ENCODE measurements around the gene CACNG1. TPM values are rescaled to one million over a fixed set of nuclear protein-coding genes. Genes with fewer than 3 reads are reported as not detected.
"Not testable (repeated sequence)": the region's sequence is repeated elsewhere in the genome, so short reads cannot be mapped to it uniquely, and the experiment has no call there.

CACNG1 gene
- total RNA-seq, 2 experiments from 2014 or later = not detected

DNA sequence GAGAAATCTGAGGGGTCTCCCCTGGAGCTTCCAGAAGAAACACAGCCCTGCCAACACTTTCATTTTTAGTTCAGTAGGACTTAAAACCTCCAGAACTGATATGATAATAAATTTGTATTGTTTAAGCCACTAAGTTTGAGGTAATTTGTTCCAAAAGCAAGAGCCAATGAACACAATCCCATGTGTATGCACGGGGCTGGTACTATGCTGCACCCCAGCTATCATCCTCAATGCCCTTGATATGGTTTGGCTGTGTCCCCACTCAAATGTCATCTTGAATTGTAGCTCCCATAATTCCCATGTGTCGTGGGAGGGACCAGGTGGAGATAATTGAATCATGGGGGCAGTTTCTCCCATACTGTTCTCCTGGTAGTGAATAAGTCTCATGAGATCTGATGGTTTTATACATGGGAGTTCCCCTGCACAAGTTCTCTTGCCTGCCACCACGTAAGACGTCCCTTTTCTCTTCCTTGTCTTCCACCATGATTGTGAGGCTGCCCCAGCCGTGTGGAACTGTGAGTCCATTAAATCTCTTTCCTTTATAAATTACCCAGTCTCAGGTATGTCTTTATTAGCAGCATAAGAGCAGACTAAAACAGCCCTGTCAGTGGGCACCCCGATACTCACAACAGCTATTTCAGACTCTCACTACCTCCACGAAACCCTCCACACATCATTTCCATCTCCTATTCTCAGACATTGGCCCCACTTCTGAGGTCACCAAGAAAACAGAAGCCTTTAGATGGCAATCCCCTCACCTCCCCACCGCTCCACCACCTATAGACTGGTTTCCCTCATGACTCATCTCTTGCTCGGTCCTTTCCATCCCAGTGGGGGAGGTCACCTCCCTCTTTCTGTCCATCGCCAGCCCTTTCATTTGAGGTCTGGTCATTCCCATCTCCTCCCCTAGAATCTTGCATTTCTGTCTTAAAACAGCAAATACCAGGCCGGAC lies 8.9 kb upstream of the CACNG1 start:
- no TSS peak for BruUV-seq (replicated peaks)
- H3K79me2 ChIP-seq (ENCODE audit: insufficient read depth, low read depth, low read length) = no peaks in the 10 kb centered on the region
- TF ChIP-seq, protein P1, sequence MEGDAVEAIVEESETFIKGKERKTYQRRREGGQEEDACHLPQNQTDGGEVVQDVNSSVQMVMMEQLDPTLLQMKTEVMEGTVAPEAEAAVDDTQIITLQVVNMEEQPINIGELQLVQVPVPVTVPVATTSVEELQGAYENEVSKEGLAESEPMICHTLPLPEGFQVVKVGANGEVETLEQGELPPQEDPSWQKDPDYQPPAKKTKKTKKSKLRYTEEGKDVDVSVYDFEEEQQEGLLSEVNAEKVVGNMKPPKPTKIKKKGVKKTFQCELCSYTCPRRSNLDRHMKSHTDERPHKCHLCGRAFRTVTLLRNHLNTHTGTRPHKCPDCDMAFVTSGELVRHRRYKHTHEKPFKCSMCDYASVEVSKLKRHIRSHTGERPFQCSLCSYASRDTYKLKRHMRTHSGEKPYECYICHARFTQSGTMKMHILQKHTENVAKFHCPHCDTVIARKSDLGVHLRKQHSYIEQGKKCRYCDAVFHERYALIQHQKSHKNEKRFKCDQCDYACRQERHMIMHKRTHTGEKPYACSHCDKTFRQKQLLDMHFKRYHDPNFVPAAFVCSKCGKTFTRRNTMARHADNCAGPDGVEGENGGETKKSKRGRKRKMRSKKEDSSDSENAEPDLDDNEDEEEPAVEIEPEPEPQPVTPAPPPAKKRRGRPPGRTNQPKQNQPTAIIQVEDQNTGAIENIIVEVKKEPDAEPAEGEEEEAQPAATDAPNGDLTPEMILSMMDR (conservative IDR thresholded peaks at IDR 0.05; ENCODE audit: low read length) = no peak
- no peak for TF ChIP-seq EZH2phosphoT487 (IDR thresholded peaks at IDR 0.05; ENCODE audit: borderline replicate concordance, low read depth, low read length)
- no peaks in the 10 kb centered on the region for H3K4me1 ChIP-seq (ENCODE audit: insufficient read depth, low read length, poor library complexity, severe bottlenecking)
- no peaks in the 10 kb centered on the region for H3K36me3 ChIP-seq (ENCODE audit: insufficient read depth, low read length)
- no peaks in the 10 kb centered on the region for H3K9me2 ChIP-seq (ENCODE audit: insufficient read depth, low read length)
- no peak overlapping the region for H2AFZ ChIP-seq (ENCODE audit: low read length)
- no peak overlapping the region for H3K4me3 ChIP-seq (ENCODE audit: low read depth, low read length, poor library complexity, severe bottlenecking)
- no peaks in the 10 kb centered on the region for H4K20me1 ChIP-seq (ENCODE audit: insufficient read depth, low read length)
- no peak for DNase-seq (ENCODE audit: low spot score)
- ChIA-PET CTCF (ENCODE audit: unreplicated experiment) (no interaction called here), POLR2A (interaction anchor here (0.6 kb wide), 1 partner anchor 57 kb away, joined by 3 read pairs; no protein-coding TSS in a partner anchor)
- intact Hi-C loops (cut with micrococcal nuclease; ENCODE audit: unreplicated experiment) = no loop called here
- no peak overlapping the region for H3K4me2 ChIP-seq (ENCODE audit: low read length)
- no peaks in the 10 kb centered on the region for H3K9me3 ChIP-seq (ENCODE audit: low read length)
- no peak overlapping the region for H3K27ac ChIP-seq (ENCODE audit: low read depth, low read length, poor library complexity, severe bottlenecking)

DNA sequence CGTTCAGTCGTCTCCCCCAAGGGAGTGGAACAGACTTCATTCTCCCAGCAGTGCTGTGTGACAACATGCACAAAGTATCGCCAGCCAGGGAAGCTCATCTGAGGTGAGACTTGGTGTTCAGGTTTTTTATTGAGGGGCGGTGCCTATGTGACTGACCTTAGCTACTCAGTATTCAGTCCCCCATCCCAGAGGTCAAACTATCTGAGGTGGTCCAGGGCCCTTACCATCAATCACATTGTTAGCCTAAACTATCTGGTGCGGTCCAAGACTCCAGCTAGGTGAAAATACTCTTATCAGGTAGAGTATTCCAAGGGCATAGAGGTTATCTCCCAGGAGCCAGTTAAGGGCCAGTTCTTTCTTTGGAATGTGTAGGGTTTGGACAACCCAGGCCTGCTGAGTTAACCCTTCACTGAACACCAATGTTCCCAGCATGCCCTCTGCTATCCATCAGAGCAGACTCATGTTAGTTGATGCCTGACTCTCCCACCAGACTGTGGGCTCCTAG lies 5.4 kb upstream of the CACNG1 start:
- Histone ChIP-seq H2AFZ (ENCODE audit: low read length) (no peak overlapping the region), H3K36me3 (ENCODE audit: insufficient read depth, low read length) (no peaks in the 10 kb centered on the region), H3K4me1 (ENCODE audit: insufficient read depth, low read length, poor library complexity, severe bottlenecking) (no peaks in the 10 kb centered on the region), H3K9me2 (ENCODE audit: insufficient read depth, low read length) (no peaks in the 10 kb centered on the region), H3K27ac (ENCODE audit: low read depth, low read length, poor library complexity, severe bottlenecking) (no peak overlapping the region), H3K9me3 (ENCODE audit: low read length) (no peaks in the 10 kb centered on the region), H3K4me2 (ENCODE audit: low read length) (no peak overlapping the region), H3K4me3 (ENCODE audit: low read depth, low read length, poor library complexity, severe bottlenecking) (no peak overlapping the region), H3K79me2 (ENCODE audit: insufficient read depth, low read depth, low read length) (no peaks in the 10 kb centered on the region), H4K20me1 (ENCODE audit: insufficient read depth, low read length) (no peaks in the 10 kb centered on the region)
- POLR2A ChIA-PET = interaction anchor here (0.6 kb wide), 1 partner anchor 36 kb away, joined by 3 read pairs; no protein-coding TSS in a partner anchor
- no peak for TF ChIP-seq EZH2phosphoT487 (IDR thresholded peaks at IDR 0.05; ENCODE audit: borderline replicate concordance, low read depth, low read length)
- TF ChIP-seq, protein P1 (conservative IDR thresholded peaks at IDR 0.05; ENCODE audit: low read length) = no peak
- DNase-seq (ENCODE audit: low spot score) = no peak
- intact Hi-C loops (cut with micrococcal nuclease; ENCODE audit: unreplicated experiment) = no loop called here
- CTCF ChIA-PET (ENCODE audit: unreplicated experiment) = no interaction called here
- BruUV-seq (replicated peaks) = no TSS peak

GRCh38 chr17:67040652-67041051 lies 3.7 kb upstream of the CACNG1 start:
- POLR2A ChIA-PET = no interaction called here
- Histone ChIP-seq H3K4me2 (ENCODE audit: low read length) (no peak overlapping the region), H3K9me3 (ENCODE audit: low read length) (no peaks in the 10 kb centered on the region), H3K4me1 (ENCODE audit: insufficient read depth, low read length, poor library complexity, severe bottlenecking) (no peaks in the 10 kb centered on the region), H3K79me2 (ENCODE audit: insufficient read depth, low read depth, low read length) (no peaks in the 10 kb centered on the region), H3K36me3 (ENCODE audit: insufficient read depth, low read length) (no peaks in the 10 kb centered on the region), H3K9me2 (ENCODE audit: insufficient read depth, low read length) (no peaks in the 10 kb centered on the region), H3K27ac (ENCODE audit: low read depth, low read length, poor library complexity, severe bottlenecking) (no peak overlapping the region), H3K4me3 (ENCODE audit: low read depth, low read length, poor library complexity, severe bottlenecking) (no peak overlapping the region), H4K20me1 (ENCODE audit: insufficient read depth, low read length) (no peaks in the 10 kb centered on the region), H2AFZ (ENCODE audit: low read length) (no peak overlapping the region)
- CTCF ChIA-PET (ENCODE audit: unreplicated experiment) = no interaction called here
- intact Hi-C loops (cut with micrococcal nuclease; ENCODE audit: unreplicated experiment) = no loop called here
- BruUV-seq (replicated peaks) = no TSS peak
- DNase-seq (ENCODE audit: low spot score) = no peak
- no peak for TF ChIP-seq EZH2phosphoT487 (IDR thresholded peaks at IDR 0.05; ENCODE audit: borderline replicate concordance, low read depth, low read length)
- TF ChIP-seq, protein P1 (conservative IDR thresholded peaks at IDR 0.05; ENCODE audit: low read length) = no peak

- H3K4me3 ChIP-seq (ENCODE audit: low read depth, low read length, poor library complexity, severe bottlenecking); H4K20me1 ChIP-seq (ENCODE audit: insufficient read depth, low read length); H3K27ac ChIP-seq (ENCODE audit: low read depth, low read length, poor library complexity, severe bottlenecking); DNase-seq (ENCODE audit: low spot score); H2AFZ ChIP-seq (ENCODE audit: low read length); H3K4me2 ChIP-seq (ENCODE audit: low read length); POLR2A ChIA-PET; H3K4me1 ChIP-seq (ENCODE audit: insufficient read depth, low read length, poor library complexity, severe bottlenecking); H3K79me2 ChIP-seq (ENCODE audit: insufficient read depth, low read depth, low read length); H3K9me2 ChIP-seq (ENCODE audit: insufficient read depth, low read length); BruUV-seq (replicated peaks); CTCF ChIA-PET (ENCODE audit: unreplicated experiment); H3K36me3 ChIP-seq (ENCODE audit: insufficient read depth, low read length); intact Hi-C loops (cut with micrococcal nuclease; ENCODE audit: unreplicated experiment); H3K9me3 ChIP-seq (ENCODE audit: low read length): not testable (repeated sequence)
Observed at GRCh38 chr17:67041119-67041518, 3.2 kb upstream of the CACNG1 start.

All from OCI-LY7 (cell line).